HepG2 (cell line): ENCODE results near the gene HNRNPF. TPM values are rescaled to one million over a fixed set of nuclear protein-coding genes. Genes with fewer than 3 reads are reported as not detected.

Source experiments
- AGO2 ChIP-seq: fragments of 200-400 bp; formaldehyde crosslinking; optimal IDR thresholded peaks from 2 replicates; pipeline ENCODE3; 2017; ENCODE audit warnings: mild to moderate bottlenecking, low read depth, low read length, moderate library complexity
- CREB1 ChIP-seq, 2 experiments: fragments of 450-650 bp in 1 of 2; IDR thresholded peaks; 2 replicates each; pipeline ENCODE4 v1.6.1; 2016 to 2017; ENCODE audit warnings: control low read depth in 1 of 2, mild to moderate bottlenecking in 1 of 2, missing compliant biosample characterization in 1 of 2, missing genetic modification characterization in 1 of 2
- JUNB ChIP-seq: sonication (generic); formaldehyde crosslinking; IDR thresholded peaks from 2 replicates; pipeline ENCODE4 v1.8.0; 2022; ENCODE audit warnings: missing genetic modification reagents, mild to moderate bottlenecking, borderline replicate concordance
- NFE2 ChIP-seq: sonication (generic); formaldehyde crosslinking; IDR thresholded peaks from 2 replicates; pipeline ENCODE4 v1.4.0; 2020; ENCODE audit warnings: missing genetic modification reagents
- NPAS2 ChIP-seq: sonication (generic); formaldehyde crosslinking; IDR thresholded peaks from 2 replicates; pipeline ENCODE4 v1.8.0; 2022; ENCODE audit warnings: mild to moderate bottlenecking, missing genetic modification reagents, borderline replicate concordance
- RBAK ChIP-seq: sonication (generic); formaldehyde crosslinking; IDR thresholded peaks from 2 replicates; pipeline ENCODE4 v1.5.1; 2020; ENCODE audit warnings: mild to moderate bottlenecking, missing genetic modification reagents
- YEATS4 ChIP-seq: sonication (generic); formaldehyde crosslinking; IDR thresholded peaks from 2 replicates; pipeline ENCODE4 v1.4.0; 2020; ENCODE audit warnings: missing genetic modification reagents, borderline replicate concordance
- ZBTB8A ChIP-seq: sonication (generic); formaldehyde crosslinking; IDR thresholded peaks from 2 replicates; pipeline ENCODE4 v1.4.0; 2020; ENCODE audit warnings: mild to moderate bottlenecking, low read depth, missing genetic modification reagents, borderline replicate concordance
- ZFP36L2 ChIP-seq: sonication (generic); formaldehyde crosslinking; IDR thresholded peaks from 2 replicates; pipeline ENCODE4 v1.4.0; 2020; ENCODE audit warnings: missing genetic modification reagents
- ZFP37 ChIP-seq: sonication (generic); formaldehyde crosslinking; IDR thresholded peaks from 2 replicates; pipeline ENCODE4 v1.4.0; 2020; ENCODE audit warnings: missing genetic modification reagents, borderline replicate concordance
- polyA plus RNA-seq, 8 experiments: library from polyadenylated mRNA; depleted of rRNA in 3 of 8; stranded (reverse) in 7 of 8; unstranded in 1 of 8; fragments of >200 nt; fragmentation: Illumina TruSeq in 4 of 8; extraction: Trizol in 4 of 8; gene quantifications; 2 replicates each; pipeline versions ENCODE4 v1.2.1 to v1.2.3, GENCODE V29; 2011 to 2016; ENCODE audit warnings: low read depth in 4 of 8, missing spikeins in 1 of 8, mixed read lengths in 1 of 8; ENCODE audit not compliant: insufficient read depth in 1 of 8
- total RNA-seq, 5 experiments: library from RNA; depleted of rRNA; stranded (reverse); fragments of >200 nt; fragmentation: Illumina TruSeq; extraction: Trizol; gene quantifications; 2 replicates each; pipeline ENCODE4 v1.2.3, GENCODE V29; 2016; ENCODE audit warnings: low read depth in 1 of 5
- TF ChIP-seq, protein P1 (sequence below): sonication (generic); formaldehyde crosslinking; IDR thresholded peaks from 2 replicates; pipeline ENCODE4 v1.4.0; 2020; ENCODE audit warnings: missing genetic modification reagents, borderline replicate concordance
- TF ChIP-seq, protein P2 (sequence below): sonication (generic); formaldehyde crosslinking; IDR thresholded peaks from 2 replicates; pipeline ENCODE4 v1.8.0; 2022; ENCODE audit warnings: missing genetic modification reagents, mild to moderate bottlenecking, moderate library complexity, borderline replicate concordance
- TF ChIP-seq, protein P3 (sequence below): sonication (generic); formaldehyde crosslinking; IDR thresholded peaks from 2 replicates; pipeline ENCODE4 v1.4.0; 2020; ENCODE audit warnings: low read depth, mild to moderate bottlenecking, missing genetic modification reagents
- TF ChIP-seq, protein P4 (sequence below): fragments of 450-650 bp; IDR thresholded peaks from 2 replicates; pipeline ENCODE4 v1.6.1; 2017
- TF ChIP-seq, protein P5 (sequence below): IDR thresholded peaks from 2 replicates; pipeline ENCODE4 v1.6.1; 2012; ENCODE audit warnings: inconsistent platforms

Gene HNRNPF
- total and polyA plus RNA-seq, 2 of the 13 experiments (the other 11 are each of a cell fraction or from before 2014, with no cell fraction given) = 166 to 308 TPM

DNA sequence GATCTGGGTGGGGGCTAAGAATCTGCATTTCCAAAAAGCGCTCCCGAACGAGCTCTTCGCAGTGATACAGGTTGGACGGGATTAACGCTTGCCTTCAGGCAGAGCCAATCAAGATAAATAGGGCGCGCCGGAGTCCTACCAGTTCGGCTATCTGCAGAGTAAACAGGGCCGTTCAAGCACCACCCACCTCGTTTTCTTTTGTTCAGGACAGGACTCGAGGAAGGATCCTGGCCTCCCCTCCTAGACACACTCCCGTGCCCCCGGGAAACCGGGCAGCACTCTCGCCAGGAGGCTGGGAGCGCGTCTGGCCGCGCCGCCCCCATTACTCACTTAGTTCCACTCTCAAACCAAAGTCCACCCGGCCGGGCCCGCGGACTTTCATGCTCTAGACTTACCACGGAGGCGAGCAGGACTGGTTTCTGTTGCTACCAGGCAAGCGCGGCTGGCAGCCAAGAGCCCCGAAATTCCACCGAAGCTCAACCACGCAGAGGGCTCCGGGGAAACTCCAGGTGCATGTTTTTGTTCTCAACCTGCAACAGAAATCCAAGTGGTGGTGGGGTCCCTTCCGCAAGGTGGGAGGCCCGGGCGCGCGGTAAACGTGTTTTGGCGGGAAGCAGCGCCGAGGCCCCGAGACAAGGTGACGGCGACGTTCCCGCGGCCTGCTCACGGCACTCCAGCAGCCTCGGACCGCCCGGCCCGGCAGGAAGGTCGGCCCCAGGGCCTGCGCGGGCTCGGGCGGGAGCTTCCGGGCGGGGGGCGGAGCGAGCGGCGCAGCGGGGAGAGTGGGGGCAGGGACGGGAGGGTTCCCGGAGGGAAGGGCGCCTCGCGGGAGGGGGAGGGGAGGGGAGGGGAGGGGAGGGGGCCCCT lies 12.7 kb downstream of the HNRNPF start (continued):
- TF ChIP-seq, protein P1, sequence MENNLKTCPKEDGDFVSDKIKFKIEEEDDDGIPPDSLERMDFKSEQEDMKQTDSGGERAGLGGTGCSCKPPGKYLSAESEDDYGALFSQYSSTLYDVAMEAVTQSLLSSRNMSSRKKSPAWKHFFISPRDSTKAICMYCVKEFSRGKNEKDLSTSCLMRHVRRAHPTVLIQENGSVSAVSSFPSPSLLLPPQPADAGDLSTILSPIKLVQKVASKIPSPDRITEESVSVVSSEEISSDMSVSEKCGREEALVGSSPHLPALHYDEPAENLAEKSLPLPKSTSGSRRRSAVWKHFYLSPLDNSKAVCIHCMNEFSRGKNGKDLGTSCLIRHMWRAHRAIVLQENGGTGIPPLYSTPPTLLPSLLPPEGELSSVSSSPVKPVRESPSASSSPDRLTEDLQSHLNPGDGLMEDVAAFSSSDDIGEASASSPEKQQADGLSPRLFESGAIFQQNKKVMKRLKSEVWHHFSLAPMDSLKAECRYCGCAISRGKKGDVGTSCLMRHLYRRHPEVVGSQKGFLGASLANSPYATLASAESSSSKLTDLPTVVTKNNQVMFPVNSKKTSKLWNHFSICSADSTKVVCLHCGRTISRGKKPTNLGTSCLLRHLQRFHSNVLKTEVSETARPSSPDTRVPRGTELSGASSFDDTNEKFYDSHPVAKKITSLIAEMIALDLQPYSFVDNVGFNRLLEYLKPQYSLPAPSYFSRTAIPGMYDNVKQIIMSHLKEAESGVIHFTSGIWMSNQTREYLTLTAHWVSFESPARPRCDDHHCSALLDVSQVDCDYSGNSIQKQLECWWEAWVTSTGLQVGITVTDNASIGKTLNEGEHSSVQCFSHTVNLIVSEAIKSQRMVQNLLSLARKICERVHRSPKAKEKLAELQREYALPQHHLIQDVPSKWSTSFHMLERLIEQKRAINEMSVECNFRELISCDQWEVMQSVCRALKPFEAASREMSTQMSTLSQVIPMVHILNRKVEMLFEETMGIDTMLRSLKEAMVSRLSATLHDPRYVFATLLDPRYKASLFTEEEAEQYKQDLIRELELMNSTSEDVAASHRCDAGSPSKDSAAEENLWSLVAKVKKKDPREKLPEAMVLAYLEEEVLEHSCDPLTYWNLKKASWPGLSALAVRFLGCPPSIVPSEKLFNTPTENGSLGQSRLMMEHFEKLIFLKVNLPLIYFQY (CRISPR knock-in tag) = no peak
- TF ChIP-seq ZFP36L2 (CRISPR knock-in tag) (no peak), NPAS2 (CRISPR knock-in tag) (no peak), RBAK (CRISPR knock-in tag) (no peak), AGO2 (peak; percentile 95), JUNB (no peak), YEATS4 (CRISPR knock-in tag) (no peak; the same call in 1 of the 2 replicates), ZBTB8A (no peak), ZFP37 (CRISPR knock-in tag) (peak; percentile 78), CREB1 (IDR thresholded peaks at IDR 0.05) (no peak), CREB1 (CRISPR knock-in tag; IDR thresholded peaks at IDR 0.05) (no peak), NFE2 (CRISPR knock-in tag) (no peak)
- TF ChIP-seq, protein P2, sequence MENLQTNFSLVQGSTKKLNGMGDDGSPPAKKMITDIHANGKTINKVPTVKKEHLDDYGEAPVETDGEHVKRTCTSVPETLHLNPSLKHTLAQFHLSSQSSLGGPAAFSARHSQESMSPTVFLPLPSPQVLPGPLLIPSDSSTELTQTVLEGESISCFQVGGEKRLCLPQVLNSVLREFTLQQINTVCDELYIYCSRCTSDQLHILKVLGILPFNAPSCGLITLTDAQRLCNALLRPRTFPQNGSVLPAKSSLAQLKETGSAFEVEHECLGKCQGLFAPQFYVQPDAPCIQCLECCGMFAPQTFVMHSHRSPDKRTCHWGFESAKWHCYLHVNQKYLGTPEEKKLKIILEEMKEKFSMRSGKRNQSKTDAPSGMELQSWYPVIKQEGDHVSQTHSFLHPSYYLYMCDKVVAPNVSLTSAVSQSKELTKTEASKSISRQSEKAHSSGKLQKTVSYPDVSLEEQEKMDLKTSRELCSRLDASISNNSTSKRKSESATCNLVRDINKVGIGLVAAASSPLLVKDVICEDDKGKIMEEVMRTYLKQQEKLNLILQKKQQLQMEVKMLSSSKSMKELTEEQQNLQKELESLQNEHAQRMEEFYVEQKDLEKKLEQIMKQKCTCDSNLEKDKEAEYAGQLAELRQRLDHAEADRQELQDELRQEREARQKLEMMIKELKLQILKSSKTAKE = peak; percentile 59; the same call in 1 of the 2 replicates
- TF ChIP-seq, protein P3, sequence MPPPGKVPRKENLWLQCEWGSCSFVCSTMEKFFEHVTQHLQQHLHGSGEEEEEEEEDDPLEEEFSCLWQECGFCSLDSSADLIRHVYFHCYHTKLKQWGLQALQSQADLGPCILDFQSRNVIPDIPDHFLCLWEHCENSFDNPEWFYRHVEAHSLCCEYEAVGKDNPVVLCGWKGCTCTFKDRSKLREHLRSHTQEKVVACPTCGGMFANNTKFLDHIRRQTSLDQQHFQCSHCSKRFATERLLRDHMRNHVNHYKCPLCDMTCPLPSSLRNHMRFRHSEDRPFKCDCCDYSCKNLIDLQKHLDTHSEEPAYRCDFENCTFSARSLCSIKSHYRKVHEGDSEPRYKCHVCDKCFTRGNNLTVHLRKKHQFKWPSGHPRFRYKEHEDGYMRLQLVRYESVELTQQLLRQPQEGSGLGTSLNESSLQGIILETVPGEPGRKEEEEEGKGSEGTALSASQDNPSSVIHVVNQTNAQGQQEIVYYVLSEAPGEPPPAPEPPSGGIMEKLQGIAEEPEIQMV (CRISPR knock-in tag) = no peak
- TF ChIP-seq, protein P4, sequence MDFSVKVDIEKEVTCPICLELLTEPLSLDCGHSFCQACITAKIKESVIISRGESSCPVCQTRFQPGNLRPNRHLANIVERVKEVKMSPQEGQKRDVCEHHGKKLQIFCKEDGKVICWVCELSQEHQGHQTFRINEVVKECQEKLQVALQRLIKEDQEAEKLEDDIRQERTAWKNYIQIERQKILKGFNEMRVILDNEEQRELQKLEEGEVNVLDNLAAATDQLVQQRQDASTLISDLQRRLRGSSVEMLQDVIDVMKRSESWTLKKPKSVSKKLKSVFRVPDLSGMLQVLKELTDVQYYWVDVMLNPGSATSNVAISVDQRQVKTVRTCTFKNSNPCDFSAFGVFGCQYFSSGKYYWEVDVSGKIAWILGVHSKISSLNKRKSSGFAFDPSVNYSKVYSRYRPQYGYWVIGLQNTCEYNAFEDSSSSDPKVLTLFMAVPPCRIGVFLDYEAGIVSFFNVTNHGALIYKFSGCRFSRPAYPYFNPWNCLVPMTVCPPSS = no peak
- TF ChIP-seq, protein P5, sequence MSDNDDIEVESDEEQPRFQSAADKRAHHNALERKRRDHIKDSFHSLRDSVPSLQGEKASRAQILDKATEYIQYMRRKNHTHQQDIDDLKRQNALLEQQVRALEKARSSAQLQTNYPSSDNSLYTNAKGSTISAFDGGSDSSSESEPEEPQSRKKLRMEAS = peak; percentile 76; the same call in 1 of the 2 replicates
